T follicular helper cell (primary cell): ENCODE results near the gene IPO7.
A peak's percentile ranks its signal among the peaks of the same experiment; 100 is the strongest.
"Not testable (repeated sequence)": the region's sequence is repeated elsewhere in the genome, so short reads cannot be mapped to it uniquely, and the experiment has no call there.

ENCODE experiments used
- DNase-seq: peaks from one replicate; pipeline ENCODE4 v3.0.0-alpha.2; 2020; ENCODE audit warnings: low read depth

IPO7 gene

DNA sequence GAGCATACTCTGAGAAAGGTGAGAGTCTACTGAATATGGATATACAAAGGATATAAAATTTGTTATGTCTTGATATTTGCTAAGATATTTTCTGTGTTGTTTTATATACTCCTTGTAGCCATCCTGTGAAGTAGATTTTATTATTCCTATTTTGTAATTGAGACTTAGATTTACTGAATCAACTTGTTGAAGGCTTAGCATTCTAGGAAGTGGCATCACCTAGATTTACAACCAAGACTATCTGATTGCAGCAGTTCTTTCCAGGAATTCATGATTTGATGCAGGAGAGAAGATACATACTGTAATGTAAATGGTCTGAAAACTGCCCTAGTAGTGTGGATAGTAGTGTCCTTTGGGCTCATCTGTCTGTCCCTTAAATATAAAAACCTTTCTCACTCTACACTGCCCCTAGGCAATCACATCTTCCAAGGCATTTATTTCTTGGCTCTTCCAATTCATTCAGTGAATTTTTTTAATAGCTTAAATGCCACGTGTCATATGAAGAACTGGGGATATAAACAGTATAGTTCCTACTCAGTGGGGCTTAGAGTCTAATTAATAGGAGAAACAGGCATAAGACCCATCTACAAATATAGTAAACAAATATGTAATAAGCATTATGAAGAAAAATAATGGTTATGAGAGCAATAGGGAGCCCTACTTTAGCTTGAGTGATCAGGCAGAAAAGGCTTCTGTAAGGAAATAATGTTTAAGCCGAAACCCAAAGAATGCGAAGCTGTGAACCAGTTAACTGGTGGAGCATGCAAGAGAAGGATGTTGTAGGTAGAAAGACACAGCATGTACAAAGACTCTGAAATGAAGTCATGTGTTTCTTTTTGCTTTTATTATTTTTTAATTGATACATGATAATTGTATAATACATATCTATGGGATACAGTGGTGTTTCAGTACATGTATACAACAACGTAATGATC, 13.6 kb downstream of the IPO7 start:
- no peak for DNase-seq

- no peak for DNase-seq
Measured at GRCh38 chr11:9399466-9399865, 15.0 kb downstream of the IPO7 start.

GRCh38 chr11:9401884-9402283, 17.4 kb downstream of the IPO7 start:
- not testable (repeated sequence) for DNase-seq

DNA sequence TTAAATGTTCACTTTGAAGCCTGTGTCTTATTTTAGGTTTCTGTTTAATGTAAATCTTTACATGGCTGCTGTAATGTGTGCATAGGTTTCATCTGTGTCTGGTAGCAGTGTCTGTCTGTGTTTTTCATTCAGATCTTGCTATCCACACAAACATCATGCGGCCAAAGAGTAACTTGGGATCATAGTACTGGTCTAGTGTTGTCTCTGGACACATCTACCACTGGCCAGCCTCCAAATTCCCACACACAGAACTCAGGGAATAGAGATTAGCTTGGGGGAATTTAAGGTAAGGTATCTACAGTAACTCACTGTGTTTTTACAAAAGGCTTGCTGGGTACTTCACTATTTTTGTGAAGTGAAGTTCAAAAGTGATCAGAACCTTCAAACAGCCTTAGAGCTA, 44.3 kb downstream of the IPO7 start:
- no peak for DNase-seq

- no peak for DNase-seq
Measured at GRCh38 chr11:9438611-9439010, 54.2 kb downstream of the IPO7 start.

DNA sequence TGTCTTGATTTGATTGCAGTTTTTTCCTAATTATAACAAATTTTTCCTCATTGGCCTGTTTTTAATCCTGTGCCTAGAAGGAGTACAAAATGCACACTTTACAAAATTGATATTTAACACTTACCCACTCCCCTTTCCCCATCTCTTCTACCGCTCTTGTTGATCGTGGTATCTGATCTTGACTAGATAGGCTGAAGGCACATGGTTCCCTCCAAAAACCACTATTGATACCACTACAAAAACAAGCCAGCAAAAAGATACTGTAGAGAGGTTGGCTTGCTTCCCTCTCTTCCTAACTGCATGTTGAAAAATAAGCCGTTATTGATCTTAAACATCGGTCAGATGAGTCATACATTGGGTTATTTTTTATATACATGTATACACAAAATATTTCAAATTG, 61.8 kb downstream of the IPO7 start:
- DNase-seq, result no peak

GRCh38 chr11:9448576-9449352, 64.3 kb downstream of the IPO7 start:
- DNase-seq, result no peak

GRCh38 chr11:9452023-9452422, 67.6 kb downstream of the IPO7 start:
- DNase-seq, result not testable (repeated sequence)

DNA sequence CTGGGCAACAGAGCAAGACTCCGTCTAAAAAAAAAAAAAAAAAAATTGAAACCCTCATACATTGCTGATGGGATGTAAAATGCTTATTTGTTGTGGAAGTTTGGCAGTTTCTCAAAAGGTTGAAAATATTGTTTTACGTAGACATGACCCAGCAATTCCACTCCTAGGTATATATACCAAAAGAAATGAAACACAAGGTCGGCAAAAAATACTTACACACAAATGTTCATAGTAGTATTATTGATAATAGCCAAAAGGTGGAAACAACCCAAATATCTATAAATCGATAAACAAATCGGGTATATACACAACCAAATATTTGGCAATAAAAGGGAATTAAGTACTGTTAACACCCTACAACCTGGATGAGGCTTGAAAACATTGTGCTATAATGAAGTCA, 71.3 kb downstream of the IPO7 start:
- DNase-seq, result no peak

GRCh38 chr11:9459667-9460321, 75.3 kb downstream of the IPO7 start:
- DNase-seq, result no peak

- peak; percentile 100 for DNase-seq
Measured at GRCh38 chr11:9460322-9461062, 76.0 kb downstream of the IPO7 start, which contains the start of gene ZNF143. TSS of gene ZNF143 (plus strand) at chr11:9461012. CDS start at chr11:9471309, 10,297 bp downstream.

- peak; percentile 67 for DNase-seq
Measured at GRCh38 chr11:9461063-9461759, 76.8 kb downstream of the IPO7 start.

GRCh38 chr11:9461760-9462134, 77.3 kb downstream of the IPO7 start:
- DNase-seq, result no peak

GRCh38 chr11:9462172-9462799, 77.8 kb downstream of the IPO7 start:
- DNase-seq, result no peak

GRCh38 chr11:9462806-9463537, 78.5 kb downstream of the IPO7 start:
- DNase-seq, result no peak

DNA sequence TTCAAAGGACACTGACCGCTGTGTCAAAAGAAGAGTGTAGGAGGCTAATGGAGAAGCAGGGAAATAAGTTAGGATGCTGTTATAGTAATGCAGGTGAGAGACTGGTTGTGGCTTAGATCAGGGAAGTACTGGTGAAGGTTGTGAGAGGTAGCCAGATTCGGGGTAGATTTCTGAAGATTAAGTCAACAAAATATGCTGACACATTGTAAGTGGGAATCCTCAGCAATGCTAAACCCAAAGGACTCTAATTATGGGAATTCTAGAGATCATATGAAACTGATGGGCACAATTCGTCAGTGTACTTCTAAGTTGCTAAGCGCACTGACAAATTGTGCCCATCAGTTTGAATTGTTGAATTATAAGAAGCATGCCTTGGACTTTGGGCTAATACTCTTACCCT, 86.3 kb downstream of the IPO7 start:
- DNase-seq, result no peak

DNA sequence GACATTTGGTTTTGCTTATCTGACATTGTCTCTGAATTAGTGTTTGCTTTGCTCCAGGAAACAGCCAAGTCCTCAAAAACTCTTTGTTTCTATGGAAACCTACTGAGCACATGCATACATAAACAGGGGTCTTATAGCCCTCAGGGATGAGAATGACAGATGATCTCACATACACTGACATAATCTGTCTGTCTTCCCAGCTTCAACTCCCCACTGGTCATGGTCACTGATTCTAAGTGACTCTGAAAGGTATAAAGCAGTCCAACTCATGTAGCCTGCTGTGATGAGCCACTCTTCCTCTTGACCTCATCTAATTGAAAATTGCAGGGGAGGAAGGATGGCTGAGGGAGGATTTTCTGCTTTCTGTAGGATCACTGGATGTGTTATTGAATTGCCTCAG, 89.0 kb downstream of the IPO7 start:
- DNase-seq, result no peak

DNA sequence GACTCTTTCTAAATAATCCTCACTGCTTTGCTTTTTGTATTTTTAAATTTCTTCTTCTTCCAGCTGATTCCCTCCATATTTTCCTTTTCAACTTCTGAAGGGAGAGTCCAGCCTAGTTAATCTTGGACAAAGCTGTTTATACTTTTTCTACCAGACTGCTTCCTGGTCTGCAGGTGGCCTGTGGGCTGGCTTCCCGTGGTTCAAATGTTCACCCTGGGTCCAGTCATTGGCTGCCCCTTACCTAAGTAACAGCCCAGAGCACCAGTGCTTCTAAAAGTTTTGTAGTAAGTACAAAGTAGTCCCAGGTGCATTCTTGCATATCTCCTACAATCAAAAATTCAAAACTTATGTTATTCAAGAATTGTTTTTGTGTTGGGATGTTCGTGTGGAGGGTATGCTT, 95.4 kb downstream of the IPO7 start:
- DNase-seq, result no peak

GRCh38 chr11:9489080-9489765, 104.8 kb downstream of the IPO7 start:
- DNase-seq, result no peak
